Caco-2 (cell line): ENCODE results near the gene CCNJL. TPM values are rescaled to one million over a fixed set of nuclear protein-coding genes. Genes with fewer than 3 reads are reported as not detected.

Experiments
- BruUV-seq: library from RNA; stranded (reverse); fragments of 400-500 nt; replicated peaks from 2 replicates; lab custom pipeline; 2021; lab: Mats Ljungman, UMichigan
- CTCF ChIA-PET: fragments of 300-600 bp; sonication (Branson Sonifier 250); formaldehyde crosslinking; loops from one replicate; lab custom pipeline; 2022; ENCODE audit warnings: antibody characterized with exemption; lab: Charles Lee
- POLR2A ChIA-PET: fragments of 300-600 bp; sonication (Branson Sonifier 250); formaldehyde crosslinking; loops from one replicate; lab custom pipeline; 2022; ENCODE audit warnings: antibody characterized with exemption; lab: Charles Lee
- DNase-seq, 2 experiments: peaks; one replicate each; pipeline versions ENCODE4 v3.0.0 to v3.0.0-alpha.2; 2020 to 2022
- H3K27me3 ChIP-seq: replicated peaks from 2 replicates; pipeline ENCODE4 v1.6.0; 2011; ENCODE audit warnings: low read length; ENCODE audit not compliant: control insufficient read depth, insufficient read depth
- H3K36me3 ChIP-seq: 2 replicates; pipeline ENCODE4 v1.5.1; 2011; ENCODE audit warnings: low read length; ENCODE audit not compliant: control insufficient read depth, insufficient read depth
- H3K4me1 ChIP-seq: fragments of 250-450 bp; sonication (Bioruptor Pico); 2 replicates; pipeline ENCODE4 v1.5.1; 2020; ENCODE audit warnings: mild to moderate bottlenecking
- H3K4me3 ChIP-seq: 2 replicates; pipeline ENCODE4 v1.5.1; 2011; ENCODE audit warnings: low read depth, mild to moderate bottlenecking, control low read depth, low read length
- H3K9me3 ChIP-seq: fragments of 250-450 bp; sonication (Bioruptor Pico); 2 replicates; pipeline ENCODE4 v1.5.1; 2020; ENCODE audit warnings: mild to moderate bottlenecking, moderate library complexity
- H3K27ac Mint-ChIP-seq: one replicate; pipeline ENCODE4 v1.8.0; 2022; ENCODE audit warnings: mixed read lengths; ENCODE audit not compliant: unreplicated experiment
- H3K27me3 Mint-ChIP-seq: one replicate; pipeline ENCODE4 v1.8.0; 2022; ENCODE audit warnings: mixed read lengths; ENCODE audit not compliant: insufficient read depth, unreplicated experiment
- H3K36me3 Mint-ChIP-seq: one replicate; pipeline ENCODE4 v1.8.0; 2022; ENCODE audit warnings: mild to moderate bottlenecking, mixed read lengths; ENCODE audit not compliant: insufficient read depth, unreplicated experiment
- H3K4me1 Mint-ChIP-seq: one replicate; pipeline ENCODE4 v1.8.0; 2022; ENCODE audit warnings: low read depth, mixed read lengths; ENCODE audit not compliant: unreplicated experiment
- H3K4me3 Mint-ChIP-seq: one replicate; pipeline ENCODE4 v1.8.0; 2022; ENCODE audit warnings: mild to moderate bottlenecking, moderate library complexity, mixed read lengths; ENCODE audit not compliant: unreplicated experiment
- H3K9me3 Mint-ChIP-seq: one replicate; pipeline ENCODE4 v1.8.0; 2022; ENCODE audit warnings: mixed read lengths; ENCODE audit not compliant: unreplicated experiment
- CTCF ChIP-seq, 2 experiments: fragments of 200-600 bp in 1 of 2; IDR thresholded peaks; 1 replicate in 1 of 2; 2 replicates in 1 of 2; pipeline versions ENCODE4 v1.5.1 to v1.8.0; 2011 to 2022; ENCODE audit warnings: antibody characterized with exemption in 1 of 2, control low read depth in 1 of 2, inconsistent platforms in 1 of 2, low read depth in 1 of 2, low read length in 1 of 2, mild to moderate bottlenecking in 1 of 2, moderate library complexity in 1 of 2; ENCODE audit not compliant: insufficient read depth in 1 of 2, severe bottlenecking in 1 of 2, unreplicated experiment in 1 of 2
- intact Hi-C: fragments of 100-400 bp; cut with micrococcal nuclease; formaldehyde crosslinking; loops from one replicate; pipeline ENCODE4 v1.10.0; 2022; ENCODE audit not compliant: unreplicated experiment
- total RNA-seq: library from RNA; stranded (reverse); gene quantifications from 2 replicates; pipeline ENCODE4 v1.2.3, GENCODE V29; 2022

The CCNJL gene
- total RNA-seq, 1 experiment from 2014 or later, result 17.4 TPM

DNA sequence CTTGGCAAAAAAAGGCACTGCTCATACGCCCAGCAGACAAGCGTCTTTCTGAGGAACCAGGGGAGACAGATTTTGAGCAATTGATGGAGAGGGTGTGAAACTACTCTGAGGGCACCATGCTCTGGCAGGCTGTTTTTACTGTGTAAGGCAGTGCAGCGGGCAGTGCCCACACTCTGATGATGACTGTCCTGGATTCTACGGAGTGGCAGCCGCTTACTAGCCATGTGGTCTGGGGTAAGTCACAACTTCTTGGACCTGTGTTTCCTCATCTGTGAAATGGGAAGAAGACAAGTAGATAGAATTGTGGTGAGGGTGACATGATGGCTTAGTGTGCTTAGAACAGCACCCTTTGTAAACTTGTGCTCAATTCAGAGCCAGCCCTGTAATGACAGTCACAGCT lies 44.2 kb downstream of the CCNJL start:
- Mint-ChIP-seq H3K27me3 (no peaks in the 10 kb centered on the region), H3K36me3 (peaks cover 11% of the 10 kb centered on the region), H3K9me3 (no peaks in the 10 kb centered on the region), H3K27ac (no peak overlapping the region), H3K4me1 (peaks cover 23% of the 10 kb centered on the region), H3K4me3 (no peak overlapping the region)
- Histone ChIP-seq H3K4me1 (peaks cover 10% of the 10 kb centered on the region), H3K36me3 (peaks cover 2% of the 10 kb centered on the region; the same call in 1 of the 2 replicates), H3K4me3 (no peak overlapping the region), H3K9me3 (no peaks in the 10 kb centered on the region), H3K27me3 (no peaks in the 10 kb centered on the region)
- ChIA-PET POLR2A (no interaction called here), CTCF (no interaction called here)
- TF ChIP-seq CTCF (IDR thresholded peaks at IDR 0.05; ENCODE audit: insufficient read depth in 1 of 2, low read depth in 1 of 2, low read length in 1 of 2, severe bottlenecking in 1 of 2, unreplicated experiment in 1 of 2), result no peak
- intact Hi-C loops, result loop anchor here (10.0 kb wide), 1 partner anchor 243 kb away; no protein-coding TSS in a partner anchor
- BruUV-seq, result no TSS peak
- DNase-seq, result no peak

GRCh38 chr5:160266752-160267345 lies 45.5 kb downstream of the CCNJL start:
- CTCF ChIA-PET, result no interaction called here
- no peak for DNase-seq
- no peak overlapping the region for H3K27ac Mint-ChIP-seq

DNA sequence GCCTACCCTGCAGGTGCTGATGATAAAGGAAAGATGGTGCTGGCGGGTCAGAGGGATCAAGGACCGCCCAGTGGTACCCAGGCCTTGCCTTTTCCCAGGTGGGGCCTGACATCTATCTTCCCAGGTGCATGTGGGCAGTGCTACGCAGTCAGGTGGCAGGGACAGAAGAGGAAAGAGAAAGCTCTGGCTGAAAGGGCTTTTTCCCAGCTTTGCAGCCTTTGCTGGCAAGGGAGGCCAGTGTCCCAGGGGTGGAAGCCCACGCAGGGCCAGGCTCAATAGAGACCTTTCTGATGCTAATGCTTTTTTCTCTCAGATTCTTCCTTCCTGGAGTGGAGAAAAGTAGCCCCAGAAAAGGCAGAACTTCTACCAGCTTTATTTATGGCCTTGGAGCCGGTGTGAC lies 46.3 kb downstream of the CCNJL start:
- no TSS peak for BruUV-seq
- Histone ChIP-seq H3K36me3 (peaks cover 2% of the 10 kb centered on the region; the same call in 1 of the 2 replicates), H3K27me3 (no peaks in the 10 kb centered on the region), H3K9me3 (no peaks in the 10 kb centered on the region), H3K4me3 (no peak overlapping the region), H3K4me1 (peaks cover 31% of the 10 kb centered on the region)
- Mint-ChIP-seq H3K4me3 (no peak overlapping the region), H3K4me1 (peaks cover 38% of the 10 kb centered on the region), H3K27ac (no peak overlapping the region), H3K36me3 (peaks cover 7% of the 10 kb centered on the region), H3K27me3 (no peaks in the 10 kb centered on the region), H3K9me3 (no peaks in the 10 kb centered on the region)
- no peak for DNase-seq
- ChIA-PET CTCF (no interaction called here), POLR2A (no interaction called here)
- no peak for TF ChIP-seq CTCF (IDR thresholded peaks at IDR 0.05; ENCODE audit: insufficient read depth in 1 of 2, low read depth in 1 of 2, low read length in 1 of 2, severe bottlenecking in 1 of 2, unreplicated experiment in 1 of 2)
- intact Hi-C loops, result loop anchor here (10.0 kb wide), 1 partner anchor 241 kb away; no protein-coding TSS in a partner anchor

More at GRCh38 chr5:160266752-160267345, 45.5 kb downstream of the CCNJL start:
- intact Hi-C loops, result loop anchor here (10.0 kb wide), 1 partner anchor 242 kb away; no protein-coding TSS in a partner anchor
- no peaks in the 10 kb centered on the region for H3K9me3 Mint-ChIP-seq
- BruUV-seq, result no TSS peak
- peaks cover 23% of the 10 kb centered on the region for H3K4me1 ChIP-seq
- peaks cover 2% of the 10 kb centered on the region; the same call in 1 of the 2 replicates for H3K36me3 ChIP-seq
- H3K4me3 Mint-ChIP-seq, result no peak overlapping the region
- H3K36me3 Mint-ChIP-seq, result peaks cover 6% of the 10 kb centered on the region
- no peaks in the 10 kb centered on the region for H3K9me3 ChIP-seq
- TF ChIP-seq CTCF (IDR thresholded peaks at IDR 0.05; ENCODE audit: insufficient read depth in 1 of 2, low read depth in 1 of 2, low read length in 1 of 2, severe bottlenecking in 1 of 2, unreplicated experiment in 1 of 2), result peak in 1 of 2 experiments; percentile 30
- no peaks in the 10 kb centered on the region for H3K27me3 Mint-ChIP-seq
- H3K4me3 ChIP-seq, result no peak overlapping the region
- POLR2A ChIA-PET, result no interaction called here
- no peaks in the 10 kb centered on the region for H3K27me3 ChIP-seq
- H3K4me1 Mint-ChIP-seq, result peaks cover 31% of the 10 kb centered on the region
